IMR-90 (cell line): ENCODE measurements around the gene DHH. TPM values are rescaled to one million over a fixed set of nuclear protein-coding genes. Genes with fewer than 3 reads are reported as not detected.

Experiments used
- ATAC-seq: fragments of 200-7000 bp; cut with Tn5 transposase; 2 replicates; pipeline ENCODE4 v1.9.1; 2020; ENCODE audit warnings: low read depth, mild to moderate bottlenecking, moderate library complexity
- BruUV-seq: library from RNA; stranded (reverse); fragments of 400-500 nt; replicated peaks from 2 replicates; lab custom pipeline; 2021; lab: Mats Ljungman, UMichigan
- CTCF ChIA-PET: fragments of 300-600 bp; formaldehyde crosslinking; extraction: SDS; loops from one replicate; lab custom pipeline; 2021; ENCODE audit warnings: antibody characterized with exemption; lab: Yijun Ruan, JAX
- POLR2A ChIA-PET: fragments of 300-600 bp; sonication (Branson Sonifier 250); formaldehyde crosslinking; loops from one replicate; lab custom pipeline; 2022; ENCODE audit warnings: antibody characterized with exemption; ENCODE audit not compliant: unreplicated experiment; lab: Charles Lee
- DNase-seq: peaks from one replicate; pipeline ENCODE4 v3.0.0; 2013
- H2AFZ ChIP-seq: replicated peaks from 2 replicates; pipeline ENCODE3; 2013; ENCODE audit warnings: low read length, mild to moderate bottlenecking; ENCODE audit not compliant: poor library complexity
- H2AK5ac ChIP-seq: 2 replicates; pipeline ENCODE4 v1.6.1; 2013; ENCODE audit warnings: low read depth, low read length, inconsistent platforms
- H2AK9ac ChIP-seq: replicated peaks from 2 replicates; pipeline ENCODE3; 2013; ENCODE audit warnings: mild to moderate bottlenecking, low read depth, low read length, moderate library complexity; ENCODE audit not compliant: poor library complexity
- H2BK120ac ChIP-seq: 2 replicates; pipeline ENCODE4 v1.6.1; 2013; ENCODE audit warnings: low read depth, low read length, inconsistent platforms
- H2BK15ac ChIP-seq: 3 replicates; pipeline ENCODE4 v1.6.1; 2013; ENCODE audit warnings: low read depth, low read length, inconsistent platforms
- H2BK20ac ChIP-seq: 2 replicates; pipeline ENCODE4 v1.6.1; 2013; ENCODE audit warnings: low read depth, mild to moderate bottlenecking, inconsistent platforms, low read length, moderate library complexity
- H2BK5ac ChIP-seq: 2 replicates; pipeline ENCODE4 v1.6.1; 2013; ENCODE audit warnings: mild to moderate bottlenecking, low read depth, low read length, inconsistent platforms; ENCODE audit not compliant: poor library complexity, severe bottlenecking
- H3K14ac ChIP-seq: replicated peaks from 2 replicates; pipeline ENCODE4 v1.6.1; 2013; ENCODE audit warnings: low read depth, low read length, inconsistent platforms
- H3K18ac ChIP-seq: 2 replicates; pipeline ENCODE4 v1.6.1; 2013; ENCODE audit warnings: low read depth, low read length, control low read depth
- H3K23ac ChIP-seq: 2 replicates; pipeline ENCODE4 v1.6.1; 2013; ENCODE audit warnings: low read depth, low read length, inconsistent platforms
- H3K27ac ChIP-seq: 2 replicates; pipeline ENCODE4 v1.5.1; 2013; ENCODE audit warnings: mild to moderate bottlenecking, control low read depth, low read length; ENCODE audit not compliant: insufficient read depth
- H3K27me3 ChIP-seq: 2 replicates; pipeline ENCODE4 v1.6.1; 2013; ENCODE audit warnings: low read length; ENCODE audit not compliant: control insufficient read depth, insufficient read depth
- H3K36me3 ChIP-seq: 2 replicates; pipeline ENCODE4 v1.6.1; 2013; ENCODE audit warnings: low read length, mixed read lengths; ENCODE audit not compliant: control insufficient read depth, insufficient read depth
- H3K4ac ChIP-seq: 2 replicates; pipeline ENCODE4 v1.6.1; 2013; ENCODE audit warnings: low read depth, low read length, inconsistent platforms
- H3K4me1 ChIP-seq: 2 replicates; pipeline ENCODE4 v1.6.1; 2013; ENCODE audit warnings: low read length, mixed read lengths; ENCODE audit not compliant: control insufficient read depth, insufficient read depth
- H3K4me2 ChIP-seq: 2 replicates; pipeline ENCODE4 v1.6.1; 2013; ENCODE audit warnings: low read depth, mild to moderate bottlenecking, control low read depth, low read length, moderate library complexity
- H3K4me3 ChIP-seq: 2 replicates; pipeline ENCODE4 v1.5.1; 2013; ENCODE audit warnings: low read depth, mild to moderate bottlenecking, control low read depth, low read length, moderate library complexity; ENCODE audit not compliant: insufficient read depth
- H3K56ac ChIP-seq: 2 replicates; pipeline ENCODE4 v1.6.1; 2013; ENCODE audit warnings: low read length, inconsistent platforms; ENCODE audit not compliant: insufficient read depth; ENCODE audit errors: extremely low read depth
- H3K79me1 ChIP-seq, 2 experiments: 2 replicates each; pipeline ENCODE4 v1.6.1; 2013; ENCODE audit warnings: low read length in 2 of 2, inconsistent platforms in 1 of 2, low read depth in 1 of 2
- H3K9ac ChIP-seq: 2 replicates; pipeline ENCODE4 v1.6.1; 2013; ENCODE audit warnings: low read depth, low read length, control low read depth
- H3K9me1 ChIP-seq: 2 replicates; pipeline ENCODE4 v1.6.1; 2013; ENCODE audit warnings: low read length, inconsistent platforms; ENCODE audit not compliant: insufficient read depth
- H3K9me3 ChIP-seq: 2 replicates; pipeline ENCODE4 v1.6.1; 2013; ENCODE audit warnings: low read length; ENCODE audit not compliant: control insufficient read depth, insufficient read depth
- H4K20me1 ChIP-seq: 2 replicates; pipeline ENCODE4 v1.6.1; 2013; ENCODE audit warnings: low read length, inconsistent platforms; ENCODE audit not compliant: insufficient read depth
- H4K5ac ChIP-seq: 2 replicates; pipeline ENCODE4 v1.6.1; 2013; ENCODE audit warnings: mild to moderate bottlenecking, low read depth, low read length, control low read depth
- H4K8ac ChIP-seq, 2 experiments: 2 replicates each; pipeline ENCODE4 v1.6.1; 2013; ENCODE audit warnings: low read depth in 2 of 2, low read length in 2 of 2, control low read depth in 1 of 2, inconsistent platforms in 1 of 2
- H4K91ac ChIP-seq: 2 replicates; pipeline ENCODE4 v1.6.1; 2013; ENCODE audit warnings: low read depth, low read length, inconsistent platforms; ENCODE audit not compliant: insufficient read depth
- BHLHE40 ChIP-seq: fragments of 150-350 bp; IDR thresholded peaks from 2 replicates; pipeline ENCODE4 v1.6.1; 2016; ENCODE audit warnings: mild to moderate bottlenecking, low read depth, low read length
- CEBPB ChIP-seq: IDR thresholded peaks from 2 replicates; pipeline ENCODE4 v1.6.1; 2012; ENCODE audit warnings: low read depth, low read length, improper control_type of control experiment
- CHD1 ChIP-seq: IDR thresholded peaks from 2 replicates; pipeline ENCODE4 v1.6.1; 2012; ENCODE audit warnings: low read depth, low read length, improper control_type of control experiment
- CTCF ChIP-seq: conservative IDR thresholded peaks from 2 replicates; pipeline ENCODE4 v1.5.1; 2012; ENCODE audit warnings: mild to moderate bottlenecking, low read depth, low read length, improper control_type of control experiment
- ELK1 ChIP-seq: fragments of 150-350 bp; IDR thresholded peaks from 2 replicates; pipeline ENCODE4 v1.6.1; 2016; ENCODE audit warnings: low read depth, mild to moderate bottlenecking, low read length, moderate library complexity, borderline replicate concordance
- FOS ChIP-seq: fragments of 150-350 bp; IDR thresholded peaks from 2 replicates; pipeline ENCODE4 v1.6.1; 2016; ENCODE audit warnings: low read depth, low read length
- MAFK ChIP-seq: IDR thresholded peaks from 2 replicates; pipeline ENCODE4 v1.6.1; 2012; ENCODE audit warnings: low read depth, low read length, improper control_type of control experiment
- MAZ ChIP-seq: IDR thresholded peaks from 2 replicates; pipeline ENCODE4 v1.6.1; 2012; ENCODE audit warnings: low read depth, mild to moderate bottlenecking, low read length, improper control_type of control experiment, moderate library complexity, borderline replicate concordance
- MXI1 ChIP-seq: IDR thresholded peaks from 2 replicates; pipeline ENCODE4 v1.6.1; 2012; ENCODE audit warnings: low read depth, mild to moderate bottlenecking, low read length, moderate library complexity, borderline replicate concordance
- NFE2L2 ChIP-seq: fragments of 150-350 bp; IDR thresholded peaks from 2 replicates; pipeline ENCODE4 v1.6.1; 2016; ENCODE audit warnings: low read depth, mild to moderate bottlenecking, low read length
- POLR2A ChIP-seq: IDR thresholded peaks from 2 replicates; pipeline ENCODE4 v1.6.1; 2012; ENCODE audit warnings: mild to moderate bottlenecking, low read depth, low read length
- RAD21 ChIP-seq: IDR thresholded peaks from 2 replicates; pipeline ENCODE4 v1.6.1; 2012; ENCODE audit warnings: low read length, improper control_type of control experiment
- RCOR1 ChIP-seq: IDR thresholded peaks from 2 replicates; pipeline ENCODE4 v1.6.1; 2012; ENCODE audit warnings: mild to moderate bottlenecking, low read length, improper control_type of control experiment; ENCODE audit not compliant: insufficient replicate concordance
- RFX5 ChIP-seq: IDR thresholded peaks from 2 replicates; pipeline ENCODE4 v1.8.0; 2012; ENCODE audit warnings: low read depth, mild to moderate bottlenecking, low read length, moderate library complexity
- SMC3 ChIP-seq: fragments of 150-350 bp; IDR thresholded peaks from 2 replicates; pipeline ENCODE4 v1.6.1; 2016; ENCODE audit warnings: low read depth, mild to moderate bottlenecking, antibody characterized with exemption, low read length, moderate library complexity
- USF2 ChIP-seq: fragments of 150-350 bp; IDR thresholded peaks from 2 replicates; pipeline ENCODE4 v1.6.1; 2017; ENCODE audit warnings: mild to moderate bottlenecking, antibody characterized with exemption, low read length, low read depth
- WGBS, 2 experiments: methylation state at CpG; one replicate each; pipeline versions ENCODE4 v1.1.5 to v1.1.7; 2013; ENCODE audit warnings: missing lambda C conversion rate in 2 of 2; ENCODE audit not compliant: insufficient read length in 1 of 2; ENCODE audit errors: extremely low coverage in 2 of 2; 5-methylcytosine and 5-hydroxymethylcytosine counted together
- dilution Hi-C: fragments of 300-500 bp; cut with HindIII; formaldehyde crosslinking; loops from one replicate; pipeline ENCODE4 v1.14.3; 2018; ENCODE audit warnings: low sequenced_read_pairs; ENCODE audit not compliant: unreplicated experiment
- in situ Hi-C: fragments of 300-500 bp; cut with MboI; formaldehyde crosslinking; loops from 3 replicates; pipeline ENCODE4 v1.14.3; 2019; ENCODE audit warnings: low sequenced_read_pairs, inconsistent platforms, mixed read lengths
- intact Hi-C: fragments of 100-400 bp; cut with micrococcal nuclease; formaldehyde crosslinking; loops from 2 replicates; pipeline ENCODE4 v1.10.0; 2022
- polyA plus RNA-seq, 3 experiments: library from polyadenylated mRNA; depleted of rRNA; stranded (reverse); fragments of >200 nt; gene quantifications; 2 replicates each; pipeline ENCODE4 v1.2.3, GENCODE V29; 2012; ENCODE audit warnings: low replicate concordance in 1 of 3
- total RNA-seq: library from RNA; depleted of rRNA; stranded (reverse); fragments of >200 nt; gene quantifications from 2 replicates; pipeline ENCODE4 v1.2.3, GENCODE V29; 2012

Gene DHH
- total and polyA plus RNA-seq, 2 of the 4 experiments (the other 2 are of a cell fraction) = under 0.01 to 0.07 TPM

- Histone ChIP-seq H4K8ac (no peak overlapping the region), H3K27ac (no peak overlapping the region), H3K56ac (no peak overlapping the region), H2BK15ac (no peak overlapping the region), H3K27me3 (peaks cover 29% of the 10 kb centered on the region; the same call in 1 of the 2 replicates), H3K36me3 (peaks cover 14% of the 10 kb centered on the region), H2AK5ac (no peak overlapping the region), H2BK20ac (no peak overlapping the region), H2AK9ac (no peak overlapping the region), H2BK5ac (no peak overlapping the region), H3K23ac (no peak overlapping the region), H3K14ac (no peak overlapping the region), H4K91ac (no peak overlapping the region), H4K5ac (no peak overlapping the region), H3K4me3 (no peak overlapping the region), H2BK120ac (no peak overlapping the region), H3K18ac (no peak overlapping the region), H3K9ac (no peak overlapping the region), H3K9me1 (no peaks in the 10 kb centered on the region), H3K79me1 (no peaks in the 10 kb centered on the region), H4K20me1 (peaks cover 6% of the 10 kb centered on the region; the same call in 1 of the 2 replicates), H3K4me2 (peak overlapping the region; percentile 7; the same call in 1 of the 2 replicates), H3K4ac (no peak overlapping the region), H3K4me1 (peaks cover 7% of the 10 kb centered on the region; the same call in 1 of the 2 replicates), H3K9me3 (no peaks in the 10 kb centered on the region), H2AFZ (peak overlapping the region; percentile 34)
- ChIA-PET CTCF (interaction anchor here (0.7 to 1.0 kb wide), 3 partner anchors 15 to 141 kb away, joined by 3 read pairs; no protein-coding TSS in a partner anchor), POLR2A (no interaction called here)
- DNase-seq = no peak
- no peak for ATAC-seq
- 20% methylated on average over 3 of the region's 9 CpGs; no CpG with 5 or more reads in 1 of the 2 experiments for WGBS, 2 experiments
- intact Hi-C loops = no loop called here
- in situ Hi-C loops = no loop called here
- BruUV-seq = no TSS peak
- dilution Hi-C loops = no loop called here
- TF ChIP-seq RFX5 (no peak), ELK1 (no peak), CTCF (no peak), CHD1 (no peak), USF2 (no peak), NFE2L2 (no peak), RAD21 (no peak), MAFK (no peak), CEBPB (no peak), MAZ (no peak), RCOR1 (no peak), BHLHE40 (no peak), POLR2A (no peak), SMC3 (no peak), FOS (no peak), MXI1 (no peak)
Measured at GRCh38 chr12:49093792-49094159, 825 bp downstream of the DHH start.
